Peyer's patch (tissue), 4 donors: ENCODE data around the gene CST11.

Experiments used
- CTCF ChIP-seq, 6 experiments: fragments of 450-650 bp in 4 of 6; fragments of 200-600 bp in 2 of 6; sonication (generic) in 1 of 6; IDR thresholded peaks; one replicate each; pipeline ENCODE4 v1.5.1; 2017 to 2019; ENCODE audit warnings: antibody characterized with exemption in 6 of 6, mild to moderate bottlenecking in 3 of 6, moderate library complexity in 1 of 6
- POLR2A ChIP-seq, 2 donors: fragments of 450-650 bp; IDR thresholded peaks; one replicate each; pipeline ENCODE4 v1.5.1; 2017; ENCODE audit warnings: antibody characterized with exemption in 2 of 2, mild to moderate bottlenecking in 2 of 2, moderate library complexity in 2 of 2

- TF ChIP-seq CTCF (IDR thresholded peaks at IDR 0.05) (no peak), POLR2A (IDR thresholded peaks at IDR 0.05) (no peak)
Observed at GRCh38 chr20:23401051-23401450, 51.6 kb downstream of the CST11 start.
